ENCODE data around the gene MATR3.

- no peak for TF ChIP-seq EZH2 (IDR thresholded peaks at IDR 0.05)
- TF ChIP-seq FOXP2 (optimal IDR thresholded peaks at IDR 0.05; ENCODE audit: control extremely low read depth, extremely low read length, insufficient read depth), result no peak
- no peak for TF ChIP-seq POLR2AphosphoS5 (IDR thresholded peaks at IDR 0.05; ENCODE audit: borderline replicate concordance, low read depth, low read length)
Measured at GRCh38 chr5:139275536-139275935, 18.0 kb upstream of the MATR3 start.

Measured in SK-N-MC (cell line).